ENCODE results near the gene HDGFL3.

- TF ChIP-seq ZBTB8A (IDR thresholded peaks at IDR 0.05; ENCODE audit: partially characterized antibody) (no peak), ESRRB (CRISPR knock-in tag; IDR thresholded peaks at IDR 0.05; ENCODE audit: borderline replicate concordance) (no peak), ZNF217 (CRISPR knock-in tag; IDR thresholded peaks at IDR 0.05) (no peak), CTCF (IDR thresholded peaks at IDR 0.05 in 2 of 3, conservative IDR thresholded peaks at IDR 0.05 in 1 of 3; ENCODE audit: insufficient read depth in 2 of 3, low read depth in 1 of 3, low read length in 3 of 3) (no peak), SRSF9 (IDR thresholded peaks at IDR 0.05; ENCODE audit: borderline replicate concordance, low read depth, low read length) (no peak), ZNF3 (CRISPR knock-in tag; IDR thresholded peaks at IDR 0.05) (no peak), POLR2AphosphoS5 (IDR thresholded peaks at IDR 0.05; ENCODE audit: control insufficient read depth, insufficient read depth, low read depth, low read length) (no peak), JUNB (CRISPR knock-in tag; conservative IDR thresholded peaks at IDR 0.05) (no peak), SIN3A (IDR thresholded peaks at IDR 0.05; ENCODE audit: borderline replicate concordance in 2 of 2, control insufficient read depth in 1 of 2, low read depth in 2 of 2, low read length in 2 of 2) (no peak), SMAD3 (CRISPR knock-in tag; conservative IDR thresholded peaks at IDR 0.05) (no peak), TSC22D4 (tag; IDR thresholded peaks at IDR 0.05) (no peak), HOXB6 (CRISPR knock-in tag; IDR thresholded peaks at IDR 0.05; ENCODE audit: borderline replicate concordance) (no peak), NR3C1 (CRISPR knock-in tag; IDR thresholded peaks at IDR 0.05) (no peak)
Measured at GRCh38 chr15:83190450-83190849, 17.2 kb downstream of the HDGFL3 start.
